ENCODE measurements around the gene CPNE4.

DNA sequence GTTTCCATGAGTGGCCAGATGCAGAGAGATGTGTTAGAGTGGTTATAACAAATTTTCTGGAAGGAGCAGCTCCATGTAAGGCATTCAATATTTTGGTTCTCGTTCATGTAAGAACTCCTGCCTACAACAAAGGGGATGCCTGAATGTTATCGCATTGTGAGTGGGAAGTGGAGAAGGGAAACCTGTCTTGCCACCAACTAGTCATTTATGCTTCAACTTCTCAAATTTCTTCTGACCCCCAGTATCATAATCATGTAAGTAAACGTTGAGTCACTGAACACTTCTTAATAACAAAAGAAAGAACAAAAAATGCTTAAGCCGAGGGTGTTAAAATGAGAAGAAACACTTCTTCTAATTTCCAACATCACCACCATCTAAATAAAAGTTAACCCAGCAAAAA, 470.0 kb downstream of the CPNE4 start:
- TF ChIP-seq EZH2 (IDR thresholded peaks at IDR 0.05; ENCODE audit: borderline replicate concordance, low read depth, low read length, severe bottlenecking) (no peak), POLR2AphosphoS5 (IDR thresholded peaks at IDR 0.05; ENCODE audit: insufficient read depth, low read depth, low read length) (no peak)

Measured in endothelial cell of umbilical vein (primary cell).